HFF-Myc (cell line): ENCODE results near the gene MCHR1.

ENCODE experiments used
- DNase-seq: peaks from one replicate; pipeline ENCODE4 v3.0.0-alpha.2; 2011; ENCODE audit warnings: low read depth; ENCODE audit errors: extremely low read depth
- H3K4me3 ChIP-seq: replicated peaks from 2 replicates; pipeline ENCODE4 v1.5.1; 2011; ENCODE audit warnings: low read depth, mild to moderate bottlenecking, control low read depth, low read length
- CTCF ChIP-seq: IDR thresholded peaks from 2 replicates; pipeline ENCODE4 v1.5.1; 2012; ENCODE audit warnings: mild to moderate bottlenecking, low read depth, low read length, control low read depth; ENCODE audit errors: missing control alignments

The MCHR1 gene

GRCh38 chr22:40679964-40680818 is 907 bp downstream of the MCHR1 start:
- no peak for DNase-seq
- no peak overlapping the region for H3K4me3 ChIP-seq
- peak; percentile 17 for TF ChIP-seq CTCF

GRCh38 chr22:40680819-40681183 is 1.5 kb downstream of the MCHR1 start:
- H3K4me3 ChIP-seq = no peak overlapping the region
- TF ChIP-seq CTCF = no peak
- no peak for DNase-seq

GRCh38 chr22:40681451-40681850 is 2.2 kb downstream of the MCHR1 start:
- no peak for TF ChIP-seq CTCF
- no peak for DNase-seq
- no peak overlapping the region for H3K4me3 ChIP-seq

- no peak for DNase-seq
- H3K4me3 ChIP-seq = no peak overlapping the region
- no peak for TF ChIP-seq CTCF
These were observed 5.4 kb downstream of the MCHR1 start for GRCh38 chr22:40684728-40685127.

- no peak for TF ChIP-seq CTCF
- no peak for DNase-seq
- H3K4me3 ChIP-seq = no peak overlapping the region
These were observed 6.1 kb downstream of the MCHR1 start for GRCh38 chr22:40685406-40685805.

GRCh38 chr22:40687706-40688105 is 8.4 kb downstream of the MCHR1 start:
- no peak for TF ChIP-seq CTCF
- no peak for DNase-seq
- H3K4me3 ChIP-seq = no peak overlapping the region

- TF ChIP-seq CTCF = no peak
- DNase-seq = no peak
- no peak overlapping the region for H3K4me3 ChIP-seq
These were observed 11.1 kb downstream of the MCHR1 start for GRCh38 chr22:40690370-40690769.
